ENCODE measurements around the gene TLE4.

Gene TLE4

GRCh38 chr9:79571309-79572031 lies at the start of gene TLE4:
TLE4 (plus strand) TSS chr9:79571965; CDS start chr9:79572791, 826 bp downstream.
- peak; percentile 99 for DNase-seq (ENCODE audit: low read depth)

GRCh38 chr9:79522793-79523192 lies 49.0 kb upstream of the TLE4 start:
- no peak for DNase-seq (ENCODE audit: low read depth)

- DNase-seq (ENCODE audit: low read depth) = no peak
Measured at GRCh38 chr9:79524266-79524665, 47.5 kb upstream of the TLE4 start.

GRCh38 chr9:79526149-79526672 lies 45.6 kb upstream of the TLE4 start:
- no peak for DNase-seq (ENCODE audit: low read depth)

- no peak for DNase-seq (ENCODE audit: low read depth)
Measured at GRCh38 chr9:79535534-79535933, 36.2 kb upstream of the TLE4 start.

GRCh38 chr9:79537838-79538237 lies 33.9 kb upstream of the TLE4 start:
- no peak for DNase-seq (ENCODE audit: low read depth)

GRCh38 chr9:79542735-79543620 lies 28.8 kb upstream of the TLE4 start:
- no peak for DNase-seq (ENCODE audit: low read depth)

GRCh38 chr9:79544375-79544774 lies 27.4 kb upstream of the TLE4 start:
- DNase-seq (ENCODE audit: low read depth) = peak; percentile 4

GRCh38 chr9:79551586-79551985 lies 20.2 kb upstream of the TLE4 start:
- no peak for DNase-seq (ENCODE audit: low read depth)

GRCh38 chr9:79551994-79552393 lies 19.8 kb upstream of the TLE4 start:
- DNase-seq (ENCODE audit: low read depth) = no peak

GRCh38 chr9:79555474-79556089 lies 16.2 kb upstream of the TLE4 start:
- no peak for DNase-seq (ENCODE audit: low read depth)

GRCh38 chr9:79559495-79560181 lies 12.1 kb upstream of the TLE4 start:
- no peak for DNase-seq (ENCODE audit: low read depth)

GRCh38 chr9:79562749-79563386 lies 8.9 kb upstream of the TLE4 start:
- no peak for DNase-seq (ENCODE audit: low read depth)

GRCh38 chr9:79564105-79564504 lies 7.7 kb upstream of the TLE4 start:
- no peak for DNase-seq (ENCODE audit: low read depth)

GRCh38 chr9:79565245-79565644 lies 6.5 kb upstream of the TLE4 start:
- DNase-seq (ENCODE audit: low read depth) = no peak

- no peak for DNase-seq (ENCODE audit: low read depth)
Measured at GRCh38 chr9:79567671-79568098, 4.1 kb upstream of the TLE4 start.

- DNase-seq (ENCODE audit: low read depth) = no peak
Measured at GRCh38 chr9:79568337-79569101, 3.2 kb upstream of the TLE4 start.

GRCh38 chr9:79569814-79570447 lies 1.8 kb upstream of the TLE4 start:
- no peak for DNase-seq (ENCODE audit: low read depth)

GRCh38 chr9:79570448-79571308 lies 1.1 kb upstream of the TLE4 start:
- no peak for DNase-seq (ENCODE audit: low read depth)

All from activated gamma-delta T cell treated with anti-CD3 and anti-CD28 coated beads, Interleukin-2, amount 50 U/mL, for 16 hours (primary cell).